ENCODE measurements around the gene OR11A1.
"Not testable (repeated sequence)": the region's sequence is repeated elsewhere in the genome, so short reads cannot be mapped to it uniquely, and the experiment has no call there.

The OR11A1 gene

GRCh38 chr6:29478740-29479139 lies 21.9 kb upstream of the OR11A1 start:
- no peak for DNase-seq (ENCODE audit: low read depth)

GRCh38 chr6:29477923-29478450 lies 21.1 kb upstream of the OR11A1 start:
- DNase-seq (ENCODE audit: low read depth): no peak

GRCh38 chr6:29474996-29475395 lies 18.1 kb upstream of the OR11A1 start:
- no peak for DNase-seq (ENCODE audit: low read depth)

- no peak for DNase-seq (ENCODE audit: low read depth)
Measured at GRCh38 chr6:29466241-29466640, 9.4 kb upstream of the OR11A1 start.

DNA sequence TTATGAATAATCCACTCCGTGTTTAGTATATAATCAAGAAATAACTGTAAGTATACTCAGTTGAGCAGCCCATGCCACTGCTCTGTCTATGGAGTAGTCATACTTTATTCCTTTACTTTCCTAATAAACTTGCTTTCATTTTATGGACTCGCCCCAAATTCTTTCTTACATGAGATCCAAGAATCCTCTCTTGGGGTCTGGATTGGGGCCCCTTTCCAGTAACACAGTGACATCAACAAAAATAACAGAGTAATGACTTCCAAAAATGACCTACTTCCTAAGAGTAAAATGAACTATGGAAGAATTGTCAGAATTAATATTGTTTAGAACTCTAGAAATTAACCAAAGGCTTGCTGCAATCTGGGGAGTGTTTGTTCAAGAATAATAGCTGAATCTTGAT lies 8.9 kb upstream of the OR11A1 start:
- no peak for DNase-seq (ENCODE audit: low read depth)

- DNase-seq (ENCODE audit: low read depth): no peak
Measured at GRCh38 chr6:29465279-29465678, 8.4 kb upstream of the OR11A1 start.

DNA sequence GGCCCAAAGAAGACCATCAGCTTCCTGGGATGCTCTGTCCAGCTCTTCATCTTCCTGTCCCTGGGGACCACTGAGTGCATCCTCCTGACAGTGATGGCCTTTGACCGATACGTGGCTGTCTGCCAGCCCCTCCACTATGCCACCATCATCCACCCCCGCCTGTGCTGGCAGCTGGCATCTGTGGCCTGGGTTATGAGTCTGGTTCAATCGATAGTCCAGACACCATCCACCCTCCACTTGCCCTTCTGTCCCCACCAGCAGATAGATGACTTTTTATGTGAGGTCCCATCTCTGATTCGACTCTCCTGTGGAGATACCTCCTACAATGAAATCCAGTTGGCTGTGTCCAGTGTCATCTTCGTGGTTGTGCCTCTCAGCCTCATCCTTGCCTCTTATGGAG lies 5.2 kb upstream of the OR11A1 start:
- no peak for DNase-seq (ENCODE audit: low read depth)

GRCh38 chr6:29461021-29461814 lies 4.3 kb upstream of the OR11A1 start:
- DNase-seq (ENCODE audit: low read depth): no peak

DNA sequence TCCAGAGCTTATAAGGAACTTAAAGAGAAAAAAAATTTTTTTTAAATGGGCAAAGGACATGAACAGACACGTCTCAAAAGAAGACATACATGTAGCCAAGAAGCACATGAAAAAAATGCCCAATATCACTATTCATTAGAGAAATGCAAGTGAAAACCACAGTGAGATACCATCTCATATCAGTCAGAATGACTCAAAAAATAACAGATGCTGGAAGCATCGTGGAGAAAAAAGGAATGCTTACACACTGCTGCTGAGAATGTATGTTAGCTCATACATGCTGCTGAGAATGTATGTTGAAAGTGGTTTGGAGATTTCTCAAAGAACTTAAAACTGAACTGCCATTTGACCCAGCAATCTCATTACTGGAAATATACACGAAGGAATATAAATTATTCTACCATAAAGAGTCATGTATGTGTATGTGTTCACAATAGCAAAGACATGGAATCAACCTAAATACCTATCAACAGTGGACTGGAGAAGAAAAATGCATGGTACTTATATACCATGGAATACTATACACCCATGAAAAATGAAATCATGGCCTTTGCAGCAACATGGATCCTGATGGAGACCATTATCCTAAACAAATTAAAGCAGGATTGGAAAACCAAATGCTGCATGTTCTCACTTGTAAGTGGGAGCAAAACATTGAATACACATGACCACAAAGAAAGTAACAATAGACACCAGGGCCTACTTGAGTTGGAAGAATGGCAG lies 5.2 kb downstream of the OR11A1 start:
- peak; percentile 53 for DNase-seq (ENCODE audit: low read depth)

DNA sequence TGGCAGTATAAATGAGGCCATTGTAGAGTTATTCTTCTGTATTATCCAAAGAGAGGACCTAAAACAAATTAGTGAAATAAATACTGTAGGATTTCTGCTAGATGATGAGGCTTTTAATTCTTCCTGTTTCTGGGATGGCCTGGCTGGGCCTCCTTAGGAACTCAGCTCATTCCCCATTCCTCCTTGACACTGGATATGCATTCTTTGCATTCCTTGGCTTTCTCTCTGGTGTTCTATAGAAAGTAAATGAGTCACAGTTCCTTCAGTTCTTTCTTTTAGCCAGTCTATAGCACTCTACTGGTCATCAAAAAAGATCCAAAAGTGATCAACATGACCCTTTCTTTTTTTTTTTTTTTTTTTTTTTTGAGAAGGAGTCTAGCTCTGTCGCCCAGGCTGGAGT lies 9.2 kb downstream of the OR11A1 start:
- peak; percentile 59 for DNase-seq (ENCODE audit: low read depth)

DNA sequence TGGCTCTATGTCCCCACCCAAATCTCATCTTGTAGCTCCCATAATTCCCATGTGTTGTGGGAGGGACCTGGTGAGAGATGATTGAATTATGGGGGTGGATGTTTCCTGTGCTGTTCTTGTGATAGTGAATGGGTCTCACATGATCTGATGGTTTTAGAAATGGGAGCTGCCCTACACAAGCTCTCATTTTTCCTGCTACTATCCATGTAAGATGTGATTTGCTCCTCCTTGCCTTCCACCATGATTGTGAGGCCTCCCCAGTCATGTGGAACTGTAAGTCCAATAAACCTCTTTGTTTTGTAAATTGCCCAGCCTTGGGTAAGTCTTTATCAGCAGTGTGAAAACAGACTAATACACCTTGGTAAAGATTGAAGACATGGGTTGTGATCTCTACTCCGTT lies 12.8 kb downstream of the OR11A1 start:
- DNase-seq (ENCODE audit: low read depth): not testable (repeated sequence)

DNA sequence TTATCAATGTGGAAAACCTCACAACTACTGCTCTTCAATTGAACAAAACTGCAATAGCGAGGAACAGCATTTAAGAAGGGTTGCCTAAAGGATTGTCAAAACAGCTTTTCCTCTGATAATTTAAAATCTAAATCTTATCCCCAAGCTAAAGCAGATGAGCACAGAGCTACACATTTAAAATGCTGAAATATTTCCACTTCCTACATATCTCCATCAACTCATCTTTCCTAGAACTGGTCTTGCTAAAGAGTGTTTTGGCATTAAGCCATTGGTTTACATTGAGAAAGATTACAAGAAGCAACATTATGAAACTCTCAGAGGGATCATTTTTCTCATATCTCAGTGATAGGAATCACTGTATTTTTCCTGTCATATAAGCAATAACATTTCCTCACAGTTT lies 14.2 kb downstream of the OR11A1 start:
- DNase-seq (ENCODE audit: low read depth): no peak

DNA sequence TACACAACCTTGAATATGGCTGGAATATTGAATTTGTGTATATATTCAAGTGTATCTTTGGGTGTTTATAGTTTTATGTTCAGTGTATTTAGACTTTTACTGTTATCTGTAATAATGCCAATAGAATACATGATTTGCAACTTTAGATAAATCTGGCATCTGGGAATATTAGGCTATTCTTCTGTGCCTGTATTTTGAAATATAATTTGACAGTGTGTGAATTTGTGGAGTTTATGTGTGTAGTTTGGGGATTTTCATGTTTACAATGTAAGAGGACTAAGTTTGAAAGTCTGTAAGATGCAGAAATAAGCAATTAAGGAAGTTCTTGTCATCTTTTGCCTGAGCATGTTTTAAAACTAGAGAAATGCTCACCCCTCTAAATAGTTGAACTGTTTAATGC lies 17.9 kb downstream of the OR11A1 start, which contains the start of gene OR10C1:
TSS of gene OR10C1 (plus strand) at position 301 of the 400 bp plus-strand sequence. CDS start 710 bp downstream, outside the sequence.
- DNase-seq (ENCODE audit: low read depth): no peak

DNA sequence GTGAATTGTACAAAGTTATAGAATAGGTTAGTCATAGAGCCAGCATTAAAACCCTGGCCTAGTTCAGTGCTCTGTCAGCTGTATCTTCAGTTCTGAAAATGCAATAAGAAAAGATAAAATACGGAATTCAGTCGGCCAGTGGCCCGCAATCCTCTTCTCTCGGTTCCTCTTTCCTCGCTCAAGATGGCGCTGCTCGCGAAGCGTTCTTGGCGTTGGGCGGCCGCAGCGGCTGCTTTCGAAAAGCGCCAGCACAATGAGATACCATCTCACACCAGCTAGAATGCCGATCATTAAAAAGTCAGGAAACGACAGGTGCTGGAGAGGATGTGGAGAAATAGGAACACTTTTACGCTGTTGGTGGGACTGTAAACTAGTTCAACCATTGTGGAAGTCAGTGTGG lies 20.1 kb downstream of the OR11A1 start:
- DNase-seq (ENCODE audit: low read depth): not testable (repeated sequence)

DNA sequence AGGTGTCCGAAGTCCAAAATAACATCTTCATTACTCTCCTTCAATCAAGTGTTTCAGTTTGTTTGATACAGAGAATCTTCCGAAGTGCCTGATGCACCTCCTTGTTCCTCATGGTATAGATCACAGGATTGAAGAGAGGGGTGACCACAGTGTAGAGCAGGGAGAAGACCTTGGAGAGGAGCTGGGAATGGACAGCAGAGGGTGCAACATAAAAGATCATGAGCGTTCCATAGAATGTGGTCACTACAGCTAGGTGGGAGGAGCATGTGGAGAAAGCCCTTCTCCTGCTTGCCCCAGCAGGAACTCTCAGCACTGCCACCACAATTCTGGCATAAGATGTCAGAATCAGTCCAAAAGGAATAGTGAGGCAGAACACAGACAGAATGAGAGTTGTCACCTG lies 30.2 kb downstream of the OR11A1 start:
- peak; percentile 20 for DNase-seq (ENCODE audit: low read depth)

DNA sequence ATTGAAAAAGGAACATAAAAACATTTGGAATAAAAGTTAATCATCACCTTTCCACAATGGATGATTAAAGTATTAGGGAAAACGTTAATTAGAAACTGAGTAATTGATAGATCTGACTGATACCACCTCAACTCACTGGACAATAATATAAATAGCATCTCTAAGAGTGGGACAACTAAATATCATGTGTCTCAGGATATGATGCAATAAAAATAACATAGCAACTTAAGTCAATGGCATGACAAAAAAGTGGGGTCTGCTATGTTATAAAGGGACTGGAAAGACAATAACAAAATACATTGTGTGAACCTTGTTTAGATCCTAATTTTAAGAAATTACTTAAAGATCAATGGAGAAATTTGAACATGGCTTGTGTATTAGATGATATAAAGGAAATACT lies 31.8 kb downstream of the OR11A1 start:
- no peak for DNase-seq (ENCODE audit: low read depth)

GRCh38 chr6:29424575-29424974 lies 32.3 kb downstream of the OR11A1 start:
- no peak for DNase-seq (ENCODE audit: low read depth)

- DNase-seq (ENCODE audit: low read depth): no peak
Measured at GRCh38 chr6:29424168-29424567, 32.7 kb downstream of the OR11A1 start.

DNA sequence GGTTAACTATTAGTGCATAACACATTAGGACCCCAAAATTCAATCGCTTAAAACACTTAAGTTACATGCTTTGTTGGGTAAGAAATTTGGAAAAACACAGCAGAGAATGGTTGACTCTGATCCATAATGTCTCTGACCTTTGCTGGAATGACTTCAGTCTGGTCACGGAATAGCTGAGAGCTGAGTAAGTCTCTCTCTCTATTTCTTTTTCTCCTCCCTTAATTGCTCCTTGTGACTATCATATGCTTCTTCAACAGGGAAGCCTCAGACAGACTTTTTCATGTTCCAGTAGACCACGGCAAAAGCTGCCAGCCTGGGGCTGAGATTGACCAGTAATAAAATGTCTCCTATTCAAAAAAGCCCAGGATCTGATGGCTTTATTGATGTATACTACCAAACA lies 37.4 kb downstream of the OR11A1 start:
- peak; percentile 22 for DNase-seq (ENCODE audit: low read depth)

DNA sequence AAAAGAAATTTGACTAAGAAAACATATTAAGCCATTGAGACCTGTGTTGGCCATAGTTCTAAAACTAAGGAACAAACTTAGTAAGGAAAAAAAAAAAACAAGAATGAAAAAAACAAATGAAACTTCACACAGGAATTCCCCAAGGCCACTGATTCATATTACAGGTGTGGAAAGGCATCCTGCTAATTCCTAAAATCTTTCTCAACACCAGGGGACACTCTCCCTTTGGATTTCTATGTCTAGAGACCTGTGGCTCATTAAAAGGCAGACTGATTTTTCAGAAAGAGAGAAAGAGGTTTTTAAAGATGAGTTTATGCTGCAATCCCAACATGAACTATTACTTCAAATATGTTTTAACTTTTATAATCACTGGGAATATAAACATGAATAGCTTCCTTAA lies 42.3 kb downstream of the OR11A1 start, which contains the start of gene OR12D1:
TSS of gene OR12D1 (plus strand) at position 341 of the 400 bp plus-strand sequence.
- no peak for DNase-seq (ENCODE audit: low read depth)

- DNase-seq (ENCODE audit: low read depth): no peak
Measured at GRCh38 chr6:29403801-29404200, 53.1 kb downstream of the OR11A1 start.

GRCh38 chr6:29399525-29399924 lies 57.3 kb downstream of the OR11A1 start:
- no peak for DNase-seq (ENCODE audit: low read depth)

GRCh38 chr6:29395331-29395730 lies 61.5 kb downstream of the OR11A1 start, which contains the start of gene OR12D2:
Gene OR12D2 (plus strand): TSS chr6:29395631. CDS start chr6:29396700, 1,069 bp downstream.
- no peak for DNase-seq (ENCODE audit: low read depth)

Measured in HS-27A (cell line).